Measurements from ENCODE around the gene GHRH. TPM values are rescaled to one million over a fixed set of nuclear protein-coding genes. Genes with fewer than 3 reads are reported as not detected.

The GHRH gene
- total RNA-seq, 1 experiment from 2014 or later: not detected

GRCh38 chr20:37205130-37205529 lies 56.5 kb downstream of the GHRH start:
- DNase-seq: no peak
- Histone ChIP-seq H3K4me1 (peaks cover 19% of the 10 kb centered on the region), H3K27ac (no peak overlapping the region), H3K36me3 (peaks cover 87% of the 10 kb centered on the region), H3K27me3 (no peaks in the 10 kb centered on the region), H3K4me3 (no peak overlapping the region), H3K9me3 (replicated peaks) (no peaks in the 10 kb centered on the region)

DNA sequence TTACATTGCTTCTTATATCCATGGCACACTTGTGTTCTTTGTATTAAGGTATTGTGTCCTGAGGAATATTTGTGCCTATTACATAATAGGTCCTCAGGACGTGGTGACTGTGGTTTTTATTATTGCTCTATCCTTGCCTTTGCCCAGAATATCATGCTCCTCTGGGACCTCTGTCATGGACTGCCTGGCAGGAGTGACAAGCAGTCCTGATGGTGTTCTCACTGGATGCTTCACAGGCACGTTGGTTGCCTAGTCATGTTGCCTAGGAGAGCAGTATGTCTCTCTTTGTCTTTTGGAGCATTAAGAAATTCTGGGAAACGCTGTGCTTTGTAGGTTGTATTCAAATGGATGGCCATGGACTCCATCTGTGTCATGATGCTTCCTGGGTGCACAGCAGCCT lies 57.6 kb downstream of the GHRH start:
- Histone ChIP-seq H3K36me3 (peaks cover 83% of the 10 kb centered on the region), H3K27me3 (no peaks in the 10 kb centered on the region), H3K4me1 (peaks cover 19% of the 10 kb centered on the region), H3K27ac (no peak overlapping the region), H3K9me3 (replicated peaks) (no peaks in the 10 kb centered on the region), H3K4me3 (no peak overlapping the region)
- DNase-seq: no peak

DNA sequence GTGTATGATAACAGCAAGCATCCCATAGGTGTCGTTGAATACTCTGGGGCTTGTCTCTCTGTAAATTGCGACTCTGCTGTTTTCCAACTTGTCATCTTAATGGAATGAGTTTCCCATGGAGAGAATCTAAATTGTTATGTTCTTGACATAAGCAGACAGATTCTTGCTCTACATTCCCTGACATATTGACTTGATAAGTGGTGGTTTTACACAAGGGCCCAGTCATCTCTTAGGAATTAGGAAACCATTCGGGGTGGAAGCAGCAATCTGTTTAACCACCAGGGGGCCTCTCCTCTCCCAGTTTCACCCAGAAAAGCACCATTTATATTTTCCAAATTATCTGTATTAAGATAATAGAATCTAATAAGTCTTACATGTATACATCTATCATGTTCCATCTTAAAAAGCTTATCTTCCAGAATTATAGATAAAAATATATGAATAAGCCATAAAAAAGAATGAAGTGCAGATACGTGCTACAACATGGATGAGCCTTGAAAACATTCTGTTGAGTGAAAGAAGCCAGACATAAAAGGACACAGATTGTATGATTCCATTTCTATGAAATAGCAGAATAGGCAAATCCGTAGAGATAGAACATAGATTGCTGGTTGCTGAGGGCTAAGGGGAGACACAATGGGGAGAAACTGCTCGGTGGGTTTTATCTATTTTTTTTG lies 59.2 kb downstream of the GHRH start:
- H3K4me3 ChIP-seq: no peak overlapping the region
- DNase-seq: peak; percentile 50 to 75
- H3K27me3 ChIP-seq: no peaks in the 10 kb centered on the region
- no peak overlapping the region for H3K27ac ChIP-seq
- peaks cover 79% of the 10 kb centered on the region for H3K36me3 ChIP-seq
- H3K9me3 ChIP-seq (replicated peaks): no peaks in the 10 kb centered on the region
- peaks cover 17% of the 10 kb centered on the region for H3K4me1 ChIP-seq

- H3K9me3 ChIP-seq (replicated peaks): no peaks in the 10 kb centered on the region
- H3K4me1 ChIP-seq: peaks cover 11% of the 10 kb centered on the region
- peaks cover 79% of the 10 kb centered on the region for H3K36me3 ChIP-seq
- no peak overlapping the region for H3K27ac ChIP-seq
- no peak overlapping the region for H3K4me3 ChIP-seq
- no peaks in the 10 kb centered on the region for H3K27me3 ChIP-seq
- no peak for DNase-seq
Observed at GRCh38 chr20:37201827-37202162, 59.8 kb downstream of the GHRH start.

Other genes with a start within 250 kb of the GHRH start
- gene RBL1, start 165.8 kb downstream of the GHRH start, total RNA-seq (2014; rRNA removed; shearing (Covaris generic)): 41.3 and 43.6 TPM in 2 replicates
- 369 and 373 TPM in 2 replicates for gene RPN2, start 82.5 kb downstream of the GHRH start, total RNA-seq (2014; rRNA removed; shearing (Covaris generic))
- gene MROH8, start 82.3 kb downstream of the GHRH start, total RNA-seq (2014; rRNA removed; shearing (Covaris generic)): 2.0 and 2.1 TPM in 2 replicates
- gene MANBAL, start 27.8 kb upstream of the GHRH start, total RNA-seq (2014; rRNA removed; shearing (Covaris generic)): 28.9 and 32.4 TPM in 2 replicates
- gene SRC, start 84.3 kb upstream of the GHRH start, total RNA-seq (2014; rRNA removed; shearing (Covaris generic)): 14.9 and 15.4 TPM in 2 replicates